Effector memory CD8-positive, alpha-beta T cell (primary cell): ENCODE results near the gene TMEM239.

Experiments used
- ATAC-seq: fragments of 150-1000 bp; cut with Tn5 transposase; replicated peaks from 2 replicates; pipeline ENCODE4 v1.10.0; 2021; ENCODE audit warnings: mild to moderate bottlenecking, moderate library complexity
- DNase-seq, 3 experiments: peaks; one replicate each; pipeline ENCODE4 v3.0.0; 2021
- H3K27ac Mint-ChIP-seq, 2 donors: one replicate each; pipeline ENCODE4 v1.8.0; 2022; ENCODE audit warnings: mild to moderate bottlenecking in 2 of 2, mixed read lengths in 2 of 2, moderate library complexity in 2 of 2
- H3K27me3 Mint-ChIP-seq, 2 donors: one replicate each; pipeline ENCODE4 v1.8.0; 2022; ENCODE audit warnings: mixed read lengths in 2 of 2
- H3K36me3 Mint-ChIP-seq: one replicate; pipeline ENCODE4 v1.8.0; 2022; ENCODE audit warnings: mild to moderate bottlenecking, moderate library complexity, mixed read lengths; ENCODE audit not compliant: insufficient read depth
- H3K4me1 Mint-ChIP-seq, 2 donors: one replicate each; pipeline ENCODE4 v1.8.0; 2022; ENCODE audit warnings: low read depth in 2 of 2, mixed read lengths in 2 of 2
- H3K4me3 Mint-ChIP-seq, 2 donors: one replicate each; pipeline ENCODE4 v1.8.0; 2022; ENCODE audit warnings: mild to moderate bottlenecking in 2 of 2, mixed read lengths in 2 of 2, moderate library complexity in 2 of 2
- H3K9me3 Mint-ChIP-seq, 2 donors: one replicate each; pipeline ENCODE4 v1.8.0; 2022; ENCODE audit warnings: mixed read lengths in 2 of 2

TMEM239 gene

DNA sequence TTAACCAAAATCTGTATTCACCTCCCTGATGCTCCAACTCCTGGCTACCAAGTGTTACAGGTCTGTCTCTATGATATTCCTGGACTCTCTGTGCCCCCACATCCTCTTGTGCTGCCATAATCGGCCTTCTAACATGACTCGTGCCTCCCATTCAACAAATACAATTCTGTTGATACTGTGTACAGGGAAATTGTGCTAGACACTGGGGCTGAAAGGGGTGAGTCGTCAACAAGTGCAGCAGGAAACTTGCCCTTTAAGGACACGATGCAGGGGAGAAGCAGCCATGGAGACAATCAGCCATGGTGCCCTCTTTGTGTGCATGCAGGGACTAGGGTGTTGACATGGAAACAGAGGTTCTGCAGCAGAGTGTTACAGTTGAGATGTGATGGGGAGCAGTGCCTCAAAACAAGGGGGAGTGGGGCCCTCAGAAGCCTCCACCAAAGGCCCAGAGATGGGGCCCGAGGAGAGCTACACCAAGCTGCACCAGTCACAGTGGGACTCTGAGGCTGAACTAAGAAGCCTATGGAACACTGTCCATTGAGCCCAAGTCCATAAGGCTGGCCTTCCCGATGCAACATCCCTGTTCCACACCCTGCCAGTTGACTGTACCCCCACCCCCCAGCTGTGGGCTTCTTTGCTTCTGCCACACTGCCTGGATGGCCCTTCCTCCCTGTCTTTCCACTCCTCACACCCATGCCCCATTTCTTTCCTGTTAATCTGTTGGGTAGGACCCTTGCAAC is 21.2 kb downstream of the TMEM239 start:
- Mint-ChIP-seq H3K36me3 (peaks cover 7% of the 10 kb centered on the region), H3K27me3 (no peaks in the 10 kb centered on the region), H3K9me3 (no peaks in the 10 kb centered on the region), H3K27ac (no peak overlapping the region), H3K4me3 (no peak overlapping the region), H3K4me1 (peaks cover 10 to 24% of the 10 kb centered on the region in 2 donors)
- no peak for ATAC-seq
- no peak for DNase-seq

DNA sequence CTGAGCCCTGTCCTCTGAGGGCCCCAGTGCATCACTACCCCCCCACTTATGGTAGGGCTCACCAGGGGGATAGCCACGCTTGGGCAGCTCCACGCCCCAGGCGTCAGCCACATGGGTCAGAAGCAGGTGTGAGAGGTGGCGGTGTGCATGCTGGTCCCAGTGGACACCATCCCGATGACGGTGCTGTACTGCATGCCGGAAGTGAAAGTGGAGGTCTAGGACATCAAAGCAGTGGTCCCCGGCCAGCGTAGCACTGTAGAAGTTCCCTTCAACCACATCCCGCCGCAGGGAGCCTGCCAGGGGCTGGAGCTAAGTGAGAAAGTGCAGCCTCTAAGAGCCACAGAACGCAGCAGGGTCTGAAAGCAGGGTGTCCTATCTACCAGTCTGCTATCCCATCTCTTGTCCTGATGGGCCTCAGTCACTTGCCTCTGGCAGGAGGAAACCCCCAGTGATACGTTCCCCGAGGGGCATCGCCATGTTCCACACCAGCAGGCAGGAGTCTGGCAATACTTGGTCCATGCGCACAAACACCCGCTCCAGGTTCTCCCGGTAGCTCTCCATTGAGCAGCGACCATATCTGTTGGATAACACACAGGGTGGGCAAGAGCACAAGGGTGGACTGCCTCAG is 22.1 kb downstream of the TMEM239 start:
- Mint-ChIP-seq H3K27ac (no peak overlapping the region), H3K4me3 (peak overlapping the region in 1 of 2 donors; percentile 22), H3K4me1 (peaks cover 10 to 24% of the 10 kb centered on the region in 2 donors), H3K36me3 (peaks cover 7% of the 10 kb centered on the region), H3K9me3 (no peaks in the 10 kb centered on the region), H3K27me3 (no peaks in the 10 kb centered on the region)
- DNase-seq (no peak), ATAC-seq (no peak)

DNA sequence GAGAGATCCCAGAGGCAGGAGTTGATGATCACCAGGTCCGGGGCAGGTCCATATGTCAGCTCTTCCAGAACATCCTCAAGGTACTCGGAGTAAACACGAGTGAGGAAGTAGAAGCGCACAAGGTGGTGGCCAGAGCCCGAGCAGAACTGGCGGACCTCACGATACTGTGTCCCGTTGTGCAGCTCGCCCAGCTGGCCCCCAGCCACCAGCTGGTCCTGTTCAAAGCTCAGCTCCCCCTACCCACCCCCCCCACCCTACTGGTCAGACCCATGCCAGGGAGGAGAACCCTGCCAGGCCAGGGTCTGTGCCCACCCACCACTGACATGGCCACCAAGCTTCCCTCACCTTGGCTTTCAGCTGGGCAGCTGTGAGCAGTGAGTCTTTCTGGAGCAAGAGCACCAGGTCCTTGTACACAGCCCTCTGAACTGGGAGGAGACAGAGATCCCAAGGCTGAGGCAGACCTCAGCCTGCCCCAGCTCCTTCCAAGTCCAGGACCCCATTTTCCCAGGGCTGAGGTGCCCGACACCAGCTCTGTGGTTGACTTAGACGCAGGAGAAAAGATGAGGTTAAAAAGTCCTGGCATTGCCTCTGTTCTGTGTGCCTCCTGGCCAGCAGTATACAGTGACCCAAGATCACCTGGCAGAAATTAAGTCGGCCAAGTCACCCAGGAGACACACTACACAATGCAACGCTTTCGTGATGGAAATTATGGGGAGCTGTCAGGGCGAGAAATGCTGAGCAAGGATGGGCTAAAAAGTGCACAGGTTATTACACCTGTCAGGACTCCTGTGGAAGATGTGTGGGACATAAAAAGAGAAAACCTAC is 22.9 kb downstream of the TMEM239 start:
- H3K27ac Mint-ChIP-seq: peak overlapping the region; percentile 76 to 78

DNA sequence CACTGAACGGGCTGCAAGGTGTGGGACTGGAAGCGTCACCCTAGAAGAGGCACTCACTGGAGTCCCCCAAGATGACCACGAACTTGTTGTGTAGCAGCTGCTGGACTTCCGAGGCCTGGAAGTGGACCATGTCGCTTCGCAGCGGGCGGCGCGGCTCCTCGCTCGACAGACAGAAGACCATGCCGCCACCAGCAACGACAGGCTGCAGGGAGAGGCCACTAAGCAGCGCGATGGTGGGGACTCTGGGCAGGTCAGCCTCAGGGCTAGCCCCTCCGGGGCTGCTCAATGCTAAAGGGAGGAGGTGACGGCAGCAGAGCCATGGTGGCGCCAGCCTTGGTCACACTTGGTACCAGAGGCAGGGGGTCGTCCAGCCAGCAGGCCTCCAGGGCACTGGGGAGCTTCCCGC is 23.6 kb downstream of the TMEM239 start:
- H3K27ac Mint-ChIP-seq: peak overlapping the region; percentile 76 to 78
- peaks cover 17 to 37% of the 10 kb centered on the region in 2 donors for H3K4me1 Mint-ChIP-seq
- no peaks in the 10 kb centered on the region for H3K27me3 Mint-ChIP-seq
- ATAC-seq (no peak), DNase-seq (no peak)
- no peaks in the 10 kb centered on the region for H3K9me3 Mint-ChIP-seq
- H3K4me3 Mint-ChIP-seq: peak overlapping the region; percentile 72 to 87
- peaks cover 7% of the 10 kb centered on the region for H3K36me3 Mint-ChIP-seq

More for the DNA sequence above, 22.9 kb downstream of the TMEM239 start:
- H3K36me3 Mint-ChIP-seq: peaks cover 7% of the 10 kb centered on the region
- no peaks in the 10 kb centered on the region for H3K27me3 Mint-ChIP-seq
- DNase-seq: no peak
- H3K9me3 Mint-ChIP-seq: no peaks in the 10 kb centered on the region
- no peak for ATAC-seq
- peaks cover 13 to 30% of the 10 kb centered on the region in 2 donors for H3K4me1 Mint-ChIP-seq
- peak overlapping the region; percentile 72 to 87 for H3K4me3 Mint-ChIP-seq

DNA sequence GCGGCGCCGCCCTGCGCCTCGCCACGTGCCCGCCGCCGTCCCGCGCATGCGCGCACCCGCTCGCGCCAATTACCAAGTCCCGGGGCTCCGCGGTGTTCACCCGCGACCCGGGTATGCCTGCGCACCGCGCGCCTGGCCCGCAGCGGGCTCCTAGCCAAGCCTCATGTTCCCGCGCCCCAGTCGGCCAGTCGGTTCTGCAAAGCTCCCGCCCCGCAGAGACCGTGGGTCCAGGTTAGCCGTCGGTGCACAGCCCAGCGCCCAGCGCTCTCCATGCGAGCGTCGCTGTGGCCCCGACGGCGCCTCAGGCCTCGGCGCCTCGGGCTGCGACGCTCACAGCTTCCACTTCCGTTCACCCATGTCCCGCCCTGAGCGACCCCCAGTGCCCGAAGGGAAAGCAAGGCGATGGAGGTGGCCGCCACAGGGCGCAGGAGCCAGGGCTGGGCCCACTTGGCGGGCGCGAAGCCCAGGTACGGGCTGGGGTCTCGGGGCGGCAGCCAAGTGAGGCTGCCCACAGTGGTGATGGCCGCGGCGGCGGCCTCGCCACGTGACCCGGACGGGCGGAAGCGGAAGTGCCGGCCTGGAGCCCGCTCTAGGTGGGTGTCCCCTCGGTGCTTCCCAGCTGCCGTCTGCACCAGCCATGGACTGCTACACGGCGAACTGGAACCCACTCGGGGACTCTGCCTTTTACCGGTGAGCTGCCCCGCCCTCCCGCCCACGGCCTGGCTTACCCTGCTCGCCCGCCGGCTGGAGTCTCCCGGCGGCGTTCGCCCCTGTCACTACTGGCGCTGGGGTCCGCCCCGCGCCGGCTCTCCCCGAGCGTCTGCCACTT is 24.2 kb downstream of the TMEM239 start, which contains the start of the genes PCED1A and VPS16:
Gene PCED1A (minus strand): TSS at position 518 of the 829 bp plus-strand sequence. CDS start 743 bp downstream, outside the sequence.
Gene VPS16 (plus strand): TSS at position 608 of the 829 bp plus-strand sequence. CDS start 30 bp downstream, at position 638.
- H3K4me3 Mint-ChIP-seq: peak within 1 kb of the TSS; percentile 76 to 87
- H3K4me1 Mint-ChIP-seq: peaks cover 20 to 42% of the 10 kb centered on the region in 2 donors
- no peaks in the 10 kb centered on the region for H3K9me3 Mint-ChIP-seq
- peaks cover 7% of the 10 kb centered on the region for H3K36me3 Mint-ChIP-seq
- ATAC-seq: peak; percentile 98
- peak; percentile 83 to 90 (median 88) for DNase-seq
- H3K27ac Mint-ChIP-seq: peak within 1 kb of the TSS; percentile 76 to 78
- H3K27me3 Mint-ChIP-seq: no peaks in the 10 kb centered on the region

DNA sequence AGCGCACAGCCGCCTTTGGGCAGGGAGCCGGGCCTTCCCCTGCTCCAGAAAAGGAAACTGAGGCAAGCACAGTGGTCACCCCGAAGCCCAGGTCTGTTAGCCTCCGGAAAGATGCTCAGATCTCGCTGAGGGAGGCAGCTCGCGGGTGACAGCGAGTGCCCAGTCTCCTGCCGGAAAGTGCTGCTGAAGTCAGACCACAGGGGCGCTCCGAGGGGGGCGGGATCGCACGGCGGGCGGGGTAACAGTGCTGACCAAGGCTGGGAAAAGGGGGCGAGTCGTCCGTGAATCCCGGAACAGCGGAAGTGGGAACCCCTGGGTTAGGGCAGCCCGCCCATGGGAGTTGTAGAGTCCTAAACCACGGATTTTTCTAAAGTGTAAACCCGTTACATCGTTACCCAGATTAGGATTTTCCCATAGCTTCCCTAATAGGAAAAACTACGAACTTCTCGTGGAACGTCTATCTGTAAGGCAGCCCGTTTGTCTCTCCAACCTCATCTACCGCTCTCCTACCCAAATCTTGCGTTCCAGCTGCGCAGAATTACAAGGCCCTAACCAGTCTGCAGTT is 24.9 kb downstream of the TMEM239 start:
- DNase-seq (peak in 2 of 3 experiments; percentile 16 to 33), ATAC-seq (peak; percentile 26)
- peaks cover 7% of the 10 kb centered on the region for H3K36me3 Mint-ChIP-seq
- peaks cover 20 to 42% of the 10 kb centered on the region in 2 donors for H3K4me1 Mint-ChIP-seq
- no peaks in the 10 kb centered on the region for H3K27me3 Mint-ChIP-seq
- peak overlapping the region; percentile 76 to 87 for H3K4me3 Mint-ChIP-seq
- H3K27ac Mint-ChIP-seq: peak overlapping the region; percentile 76 to 78
- no peaks in the 10 kb centered on the region for H3K9me3 Mint-ChIP-seq

DNA sequence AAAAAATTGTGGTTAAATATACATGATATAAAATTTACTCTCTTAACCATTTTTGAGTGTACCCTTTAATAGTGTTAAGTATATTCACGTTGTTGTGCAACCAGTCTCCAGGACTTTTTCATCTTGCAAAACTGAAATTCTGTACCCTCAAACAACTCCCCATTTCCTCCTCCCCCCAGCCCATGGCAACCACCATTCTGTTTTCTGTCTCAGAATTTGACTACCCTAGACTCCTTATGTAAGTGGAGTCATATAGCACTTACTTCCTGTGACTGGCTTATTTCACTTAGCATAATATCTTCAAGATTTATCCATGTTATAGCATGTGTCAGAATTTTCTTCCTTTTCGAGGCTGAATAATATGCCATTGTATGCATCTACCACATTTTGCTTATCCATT is 29.4 kb downstream of the TMEM239 start:
- Mint-ChIP-seq H3K9me3 (no peaks in the 10 kb centered on the region), H3K27ac (peak overlapping the region in 1 of 2 donors; percentile 44), H3K4me1 (peaks cover 13 to 30% of the 10 kb centered on the region in 2 donors), H3K4me3 (no peak overlapping the region), H3K27me3 (no peaks in the 10 kb centered on the region), H3K36me3 (peaks cover 7% of the 10 kb centered on the region)
- ATAC-seq (no peak), DNase-seq (no peak)

DNA sequence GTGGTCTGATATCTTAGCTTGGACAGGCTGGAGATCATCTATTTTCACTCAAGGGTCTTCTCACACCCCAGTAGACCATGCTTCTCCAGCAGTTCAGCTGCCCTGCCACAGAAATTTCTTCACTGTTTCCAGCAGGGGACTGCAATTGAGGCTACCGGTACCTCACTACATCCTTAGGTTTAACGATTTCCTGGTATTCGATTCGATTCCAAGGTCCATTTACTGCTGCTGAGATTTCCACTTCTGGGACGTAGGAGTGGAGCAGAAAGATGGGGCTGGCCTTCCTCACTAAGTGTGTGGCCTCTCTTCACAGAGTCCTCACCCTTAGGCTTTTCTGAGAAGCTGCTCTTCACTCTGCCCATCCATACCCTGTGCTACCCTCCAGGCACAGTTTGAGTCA is 30.5 kb downstream of the TMEM239 start:
- ATAC-seq (no peak), DNase-seq (no peak)
- no peaks in the 10 kb centered on the region for H3K27me3 Mint-ChIP-seq
- H3K9me3 Mint-ChIP-seq: no peaks in the 10 kb centered on the region
- H3K4me1 Mint-ChIP-seq: peaks cover 12 to 28% of the 10 kb centered on the region in 2 donors
- no peak overlapping the region for H3K4me3 Mint-ChIP-seq
- H3K27ac Mint-ChIP-seq: no peak overlapping the region
- H3K36me3 Mint-ChIP-seq: peaks cover 10% of the 10 kb centered on the region

DNA sequence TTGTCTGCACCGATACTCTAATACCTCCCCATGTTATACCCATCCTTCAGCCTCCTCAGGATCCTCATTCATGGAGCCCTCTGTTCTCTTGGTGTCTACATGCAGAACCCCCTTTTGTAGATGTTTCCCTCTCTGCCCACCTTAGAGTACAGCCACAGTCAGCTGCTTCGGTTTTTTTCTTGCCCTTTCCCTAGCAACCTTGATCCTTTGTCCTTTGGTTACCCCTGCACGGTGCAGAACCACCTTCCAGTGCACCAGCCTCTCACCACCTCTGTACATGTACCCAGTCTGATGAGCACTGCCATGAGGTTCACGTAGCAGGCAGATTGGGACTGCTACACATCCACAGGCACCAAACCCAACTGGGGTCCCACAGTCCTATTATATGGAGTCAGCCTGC is 31.6 kb downstream of the TMEM239 start:
- ATAC-seq (no peak), DNase-seq (no peak)
- no peak overlapping the region for H3K4me3 Mint-ChIP-seq
- H3K4me1 Mint-ChIP-seq: peaks cover 23 to 35% of the 10 kb centered on the region in 2 donors
- H3K27me3 Mint-ChIP-seq: no peaks in the 10 kb centered on the region
- H3K27ac Mint-ChIP-seq: no peak overlapping the region
- peaks cover 15% of the 10 kb centered on the region for H3K36me3 Mint-ChIP-seq
- H3K9me3 Mint-ChIP-seq: no peaks in the 10 kb centered on the region

DNA sequence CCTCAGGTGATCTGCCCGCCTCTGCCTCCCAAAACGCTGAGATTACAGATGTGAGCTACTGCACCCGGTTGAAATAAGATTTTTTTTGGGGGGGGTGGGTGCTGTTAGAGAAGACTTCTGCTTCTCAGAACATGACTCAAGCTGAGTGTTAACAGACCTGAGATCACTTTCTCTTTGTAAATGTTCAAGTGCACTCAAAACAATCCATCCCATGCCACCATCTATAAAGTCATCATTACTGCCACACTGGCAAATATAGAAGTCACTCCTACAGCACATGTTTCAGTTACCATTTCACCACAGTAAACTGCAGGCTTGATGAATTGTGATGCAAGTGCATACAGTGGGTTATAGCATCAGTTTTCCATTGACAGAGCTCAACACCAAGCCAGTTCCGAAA is 33.4 kb downstream of the TMEM239 start:
- Mint-ChIP-seq H3K36me3 (peaks cover 15% of the 10 kb centered on the region), H3K4me3 (no peak overlapping the region), H3K27ac (no peak overlapping the region), H3K9me3 (no peaks in the 10 kb centered on the region), H3K4me1 (peaks cover 22 to 30% of the 10 kb centered on the region in 2 donors), H3K27me3 (no peaks in the 10 kb centered on the region)
- DNase-seq: no peak
- no peak for ATAC-seq

DNA sequence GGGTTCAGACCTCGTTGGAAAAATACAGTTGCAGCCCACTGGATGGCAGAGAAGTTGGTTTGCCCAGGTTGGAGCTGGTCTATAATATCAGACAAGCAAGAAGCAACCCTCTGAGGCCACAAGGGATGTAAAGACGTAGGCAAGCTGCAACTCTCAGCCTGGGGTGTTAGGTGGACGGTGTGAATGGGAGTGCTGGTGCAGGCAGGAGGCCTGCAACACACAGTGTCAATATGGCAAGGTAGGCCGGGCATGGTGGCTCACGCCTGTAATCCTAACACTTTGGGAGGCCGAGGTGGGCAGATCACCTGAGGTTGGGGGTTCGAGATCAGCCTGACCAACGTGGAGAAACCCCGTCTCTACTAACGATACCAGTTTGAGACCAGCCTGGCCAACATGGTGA is 34.9 kb downstream of the TMEM239 start:
- Mint-ChIP-seq H3K4me3 (peak overlapping the region; percentile 17 to 46), H3K9me3 (no peaks in the 10 kb centered on the region), H3K4me1 (peaks cover 19 to 23% of the 10 kb centered on the region in 2 donors), H3K27ac (peak overlapping the region; percentile 28 to 88), H3K27me3 (no peaks in the 10 kb centered on the region), H3K36me3 (peaks cover 18% of the 10 kb centered on the region)
- DNase-seq: no peak
- ATAC-seq: no peak

DNA sequence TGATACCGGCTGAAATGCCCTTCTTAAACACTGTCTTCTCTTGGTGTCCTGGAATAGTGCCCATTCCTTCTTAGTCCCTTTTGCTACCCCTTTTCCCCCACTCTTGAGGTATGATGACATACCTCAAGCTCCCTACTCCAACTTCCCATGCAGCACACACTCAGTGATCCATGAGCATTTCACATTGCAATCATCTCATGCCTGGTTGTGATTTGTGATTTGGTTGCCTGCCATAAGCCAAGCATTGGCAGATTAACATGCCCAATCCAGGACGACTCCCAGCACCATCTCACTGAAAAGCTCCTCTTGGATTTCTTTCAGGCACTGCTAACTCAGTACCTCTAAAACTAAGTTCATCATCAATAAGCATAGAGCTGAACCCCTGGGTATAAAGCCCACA is 42.4 kb downstream of the TMEM239 start:
- Mint-ChIP-seq H3K27ac (peak overlapping the region in 1 of 2 donors; percentile 27), H3K36me3 (peaks cover 8% of the 10 kb centered on the region), H3K4me1 (peaks cover 2 to 11% of the 10 kb centered on the region in 2 donors), H3K9me3 (no peaks in the 10 kb centered on the region), H3K4me3 (no peak overlapping the region), H3K27me3 (no peaks in the 10 kb centered on the region)
- no peak for ATAC-seq
- DNase-seq: no peak
